Keratinocyte (primary cell): ENCODE measurements around the gene SERPINH1. TPM values are rescaled to one million over a fixed set of nuclear protein-coding genes. Genes with fewer than 3 reads are reported as not detected.

Experiments used
- DNase-seq: peaks from one replicate; pipeline ENCODE4 v3.0.0-alpha.2; 2011; ENCODE audit warnings: low read depth, missing footprints, low spot score
- FAIRE-seq: peaks from 2 replicates; lab custom pipeline; 2011; peaks lifted over from hg19 to GRCh38; lab: Jason Lieb, UNC
- H2AFZ ChIP-seq: 2 replicates; pipeline ENCODE4 v1.6.0; 2012; ENCODE audit warnings: low read length, control low read depth, inconsistent platforms; ENCODE audit not compliant: control insufficient read depth
- H3K27ac ChIP-seq: 2 replicates; pipeline ENCODE4 v1.5.1; 2011; ENCODE audit warnings: low read length; ENCODE audit not compliant: control insufficient read depth, insufficient read depth
- H3K27me3 ChIP-seq: 3 replicates; pipeline ENCODE4 v1.6.0; 2011; ENCODE audit warnings: low read length; ENCODE audit not compliant: control insufficient read depth, insufficient read depth; ENCODE audit errors: extremely low read depth
- H3K36me3 ChIP-seq, 2 experiments: 2 replicates in 1 of 2; 3 replicates in 1 of 2; pipeline ENCODE4 v1.5.1; 2011; ENCODE audit warnings: low read length in 2 of 2, mild to moderate bottlenecking in 1 of 2; ENCODE audit not compliant: control insufficient read depth in 2 of 2, insufficient read depth in 2 of 2; ENCODE audit errors: extremely low read depth in 1 of 2
- H3K4me1 ChIP-seq: 3 replicates; pipeline ENCODE4 v1.5.1; 2011; ENCODE audit warnings: low read length; ENCODE audit not compliant: control insufficient read depth, insufficient read depth; ENCODE audit errors: extremely low read depth
- H3K4me2 ChIP-seq: 3 replicates; pipeline ENCODE4 v1.6.0; 2011; ENCODE audit warnings: low read depth, low read length; ENCODE audit not compliant: control insufficient read depth, insufficient read depth; ENCODE audit errors: extremely low read depth
- H3K4me3 ChIP-seq, 3 experiments: fragments of 200-600 bp in 1 of 3; sonication (generic) in 1 of 3; 2 replicates in 2 of 3; 3 replicates in 1 of 3; pipeline ENCODE4 v1.5.1; 2011 to 2016; ENCODE audit warnings: low read length in 3 of 3, mild to moderate bottlenecking in 3 of 3, control low read depth in 2 of 3, inconsistent platforms in 1 of 3, low read depth in 1 of 3, mixed read lengths in 1 of 3, mixed run types in 1 of 3, moderate library complexity in 1 of 3; ENCODE audit not compliant: control insufficient read depth in 2 of 3, insufficient read depth in 2 of 3; ENCODE audit errors: extremely low read depth in 1 of 3
- H3K79me2 ChIP-seq: 2 replicates; pipeline ENCODE4 v1.6.0; 2012; ENCODE audit warnings: low read length; ENCODE audit not compliant: control insufficient read depth, insufficient read depth
- H3K9ac ChIP-seq: 3 replicates; pipeline ENCODE4 v1.6.0; 2011; ENCODE audit warnings: low read length; ENCODE audit not compliant: control insufficient read depth, insufficient read depth; ENCODE audit errors: extremely low read depth
- H3K9me1 ChIP-seq: 3 replicates; pipeline ENCODE4 v1.6.0; 2011; ENCODE audit warnings: low read length; ENCODE audit not compliant: control insufficient read depth, insufficient read depth; ENCODE audit errors: extremely low read depth
- H3K9me3 ChIP-seq: 2 replicates; pipeline ENCODE4 v1.5.1; 2012; ENCODE audit warnings: low read depth, low read length; ENCODE audit not compliant: control insufficient read depth
- H4K20me1 ChIP-seq: 3 replicates; pipeline ENCODE4 v1.6.0; 2011; ENCODE audit warnings: low read length; ENCODE audit not compliant: control insufficient read depth, insufficient read depth; ENCODE audit errors: extremely low read depth
- CTCF ChIP-seq, 3 experiments: IDR thresholded peaks in 1 of 3; conservative IDR thresholded peaks in 1 of 3; optimal IDR thresholded peaks in 1 of 3; 2 replicates in 2 of 3; 3 replicates in 1 of 3; pipeline versions ENCODE3 to v1.5.1; 2011; ENCODE audit warnings: low read length in 3 of 3, mild to moderate bottlenecking in 3 of 3, moderate library complexity in 2 of 3, control low read depth in 1 of 3, inconsistent platforms in 1 of 3; ENCODE audit not compliant: insufficient read depth in 2 of 3; ENCODE audit errors: extremely low read depth in 1 of 3
- EZH2 ChIP-seq: IDR thresholded peaks from one replicate; pipeline ENCODE4 v1.6.1; 2012; ENCODE audit warnings: inconsistent platforms, mild to moderate bottlenecking, low read length, moderate library complexity
- dilution Hi-C: fragments of 300-500 bp; cut with MboI; formaldehyde crosslinking; loops from one replicate; pipeline ENCODE4 v1.7.0; 2020; ENCODE audit warnings: low sequenced_read_pairs; ENCODE audit not compliant: extremely low pct_ligation_motif_present
- polyA plus RNA-seq, 5 experiments: library from polyadenylated mRNA; depleted of rRNA in 3 of 5; stranded (reverse) in 3 of 5; stranded (forward) in 1 of 5; unstranded in 1 of 5; fragments of >200 nt; gene quantifications; 1 replicate in 1 of 5; 2 replicates in 3 of 5; 3 replicates in 1 of 5; pipeline versions ENCODE4 v1.2.1 to v1.2.3, GENCODE V29; 2011 to 2012; ENCODE audit warnings: missing spikeins in 2 of 5, low read depth in 1 of 5, low replicate concordance in 1 of 5

The SERPINH1 gene
- polyA plus RNA-seq, 1 donor (not counting 4 experiments of a cell fraction or from before 2014, with no cell fraction given): 136 TPM

DNA sequence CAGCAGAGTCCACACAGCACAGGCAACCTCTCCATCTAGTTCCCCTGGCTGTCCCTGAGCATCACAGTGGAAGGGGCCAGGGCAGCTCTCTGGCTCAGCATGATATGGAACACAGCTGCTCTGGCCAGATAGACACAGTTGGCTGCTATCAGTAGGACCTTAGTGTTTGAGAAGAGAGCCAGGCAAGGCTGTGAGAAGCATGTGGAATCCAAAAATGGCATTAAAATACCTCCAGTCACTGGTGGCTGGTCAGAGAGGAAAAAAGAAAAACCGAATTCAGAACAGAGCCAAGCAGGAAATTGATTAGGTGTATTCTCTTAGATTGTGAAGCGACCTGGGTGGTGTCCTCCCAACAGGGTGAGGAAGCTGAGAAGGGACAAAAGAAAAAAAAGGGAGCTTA, 27.9 kb downstream of the SERPINH1 start:
- H4K20me1 ChIP-seq: no peaks in the 10 kb centered on the region
- H3K4me1 ChIP-seq: no peaks in the 10 kb centered on the region
- no peaks in the 10 kb centered on the region for H3K36me3 ChIP-seq
- H3K4me3 ChIP-seq: no peak overlapping the region
- no peaks in the 10 kb centered on the region for H3K27me3 ChIP-seq
- H3K4me2 ChIP-seq: no peak overlapping the region
- no peak overlapping the region for H3K9ac ChIP-seq
- no peaks in the 10 kb centered on the region for H3K9me3 ChIP-seq
- FAIRE-seq (no peak), DNase-seq (no peak)
- no peaks in the 10 kb centered on the region for H3K79me2 ChIP-seq
- dilution Hi-C loops: no loop called here
- TF ChIP-seq CTCF (optimal IDR thresholded peaks at IDR 0.05 in 1 of 3, IDR thresholded peaks at IDR 0.05 in 1 of 3, conservative IDR thresholded peaks at IDR 0.05 in 1 of 3; ENCODE audit: extremely low read depth in 1 of 3, insufficient read depth in 2 of 3, low read length in 3 of 3): no peak
- TF ChIP-seq EZH2: no peak
- H3K27ac ChIP-seq: no peak overlapping the region
- no peaks in the 10 kb centered on the region for H3K9me1 ChIP-seq
- H2AFZ ChIP-seq: no peak overlapping the region

DNA sequence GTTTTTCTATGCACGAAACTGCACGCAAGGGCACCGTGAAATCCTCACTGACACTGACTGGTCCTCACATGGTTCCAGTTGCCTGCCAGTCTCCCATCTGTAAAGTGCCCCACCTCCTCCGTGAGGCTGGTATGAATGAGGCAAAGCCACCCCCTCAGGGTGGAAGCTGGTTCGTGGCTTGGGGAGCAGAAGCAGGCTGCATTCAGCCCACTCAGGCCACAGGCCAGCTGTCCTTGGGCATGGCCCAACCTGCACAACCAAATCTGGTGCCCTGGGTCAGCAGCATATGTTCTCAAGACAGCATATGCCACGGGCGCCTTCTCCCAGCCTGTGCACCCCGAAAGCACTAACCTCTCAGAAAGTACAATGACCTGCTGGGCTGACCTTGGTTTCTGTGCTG, 29.3 kb downstream of the SERPINH1 start:
- dilution Hi-C loops: no loop called here

More for the DNA sequence above, 29.3 kb downstream of the SERPINH1 start:
- Histone ChIP-seq H3K4me2 (no peak overlapping the region), H3K27me3 (no peaks in the 10 kb centered on the region), H3K9me3 (no peaks in the 10 kb centered on the region), H3K4me1 (no peaks in the 10 kb centered on the region), H3K79me2 (no peaks in the 10 kb centered on the region), H2AFZ (no peak overlapping the region), H3K36me3 (no peaks in the 10 kb centered on the region), H3K9ac (no peak overlapping the region), H3K4me3 (no peak overlapping the region), H3K27ac (no peak overlapping the region), H3K9me1 (no peaks in the 10 kb centered on the region), H4K20me1 (no peaks in the 10 kb centered on the region)
- FAIRE-seq (no peak), DNase-seq (no peak)
- TF ChIP-seq EZH2 (no peak), CTCF (optimal IDR thresholded peaks at IDR 0.05 in 1 of 3, IDR thresholded peaks at IDR 0.05 in 1 of 3, conservative IDR thresholded peaks at IDR 0.05 in 1 of 3; ENCODE audit: extremely low read depth in 1 of 3, insufficient read depth in 2 of 3, low read length in 3 of 3) (no peak)
